HepG2 (cell line): ENCODE results near the gene TMEM260. TPM values are rescaled to one million over a fixed set of nuclear protein-coding genes. Genes with fewer than 3 reads are reported as not detected.

ENCODE experiments used
- ATAC-seq: fragments of 200-7000 bp; cut with Tn5 transposase; 3 replicates; pipeline ENCODE4 v1.9.1; 2020; ENCODE audit warnings: mild to moderate bottlenecking, moderate library complexity
- BruUV-seq: library from RNA; stranded (reverse); fragments of 400-500 nt; replicated peaks from 2 replicates; lab custom pipeline; 2021; lab: Mats Ljungman, UMichigan
- CTCF ChIA-PET: fragments of 300-600 bp; formaldehyde crosslinking; extraction: SDS; loops from one replicate; lab custom pipeline; 2021; ENCODE audit warnings: low total read pairs, inconsistent platforms, low intra/inter-chr PET ratio; lab: Yijun Ruan, JAX
- POLR2A ChIA-PET: fragments of 350-600 bp; sonication (Branson Sonifier 250); formaldehyde crosslinking; loops from one replicate; lab custom pipeline; 2020; ENCODE audit warnings: antibody characterized with exemption, inconsistent platforms; lab: Yijun Ruan, JAX
- DNase-seq: peaks from one replicate; pipeline ENCODE4 v3.0.0-alpha.2; 2015; ENCODE audit warnings: low spot score
- FAIRE-seq: peaks from 3 replicates; lab custom pipeline; 2011; peaks lifted over from hg19 to GRCh38; lab: Jason Lieb, UNC
- H2AFZ ChIP-seq: one replicate; pipeline ENCODE4 v1.6.1; 2011; ENCODE audit warnings: low read length, inconsistent platforms
- H3K27ac ChIP-seq: fragments of 300-600 bp; 3 replicates; pipeline ENCODE4 v1.8.0; 2011; ENCODE audit warnings: mixed run types, mild to moderate bottlenecking, mixed read lengths, low read length, inconsistent platforms; ENCODE audit not compliant: insufficient read depth; ENCODE audit errors: extremely low read length
- H3K27me3 ChIP-seq, 2 experiments: fragments of 200-600 bp in 1 of 2; 2 replicates in 1 of 2; 3 replicates in 1 of 2; pipeline versions ENCODE4 v1.6.0 to v1.8.0; 2011; ENCODE audit warnings: low read length in 2 of 2, mild to moderate bottlenecking in 2 of 2, moderate library complexity in 2 of 2, inconsistent platforms in 1 of 2; ENCODE audit not compliant: insufficient read depth in 2 of 2, control insufficient read depth in 1 of 2
- H3K36me3 ChIP-seq, 2 experiments: fragments of 200-600 bp in 1 of 2; replicated peaks in 1 of 2; 2 replicates in 1 of 2; 3 replicates in 1 of 2; pipeline versions ENCODE4 v1.5.1 to v1.8.0; 2011; ENCODE audit warnings: low read length in 2 of 2, inconsistent platforms in 1 of 2; ENCODE audit not compliant: insufficient read depth in 2 of 2, control insufficient read depth in 1 of 2
- H3K4me1 ChIP-seq: 2 replicates; pipeline ENCODE4 v1.5.1; 2012; ENCODE audit warnings: low read length, inconsistent platforms; ENCODE audit not compliant: insufficient read depth
- H3K4me2 ChIP-seq: 2 replicates; pipeline ENCODE4 v1.6.0; 2011; ENCODE audit warnings: low read depth, low read length, inconsistent platforms
- H3K4me3 ChIP-seq, 3 experiments: fragments of 200-600 bp in 1 of 3; sonication (generic), shearing (Covaris generic) in 1 of 3; replicated peaks in 1 of 3; 2 replicates each; pipeline ENCODE4 v1.5.1; 2011 to 2016; ENCODE audit warnings: low read length in 3 of 3, inconsistent platforms in 2 of 3, low read depth in 2 of 3, mild to moderate bottlenecking in 2 of 3, control low read depth in 1 of 3, mixed read lengths in 1 of 3; ENCODE audit not compliant: insufficient read depth in 1 of 3
- H3K79me2 ChIP-seq: one replicate; pipeline ENCODE4 v1.6.1; 2011; ENCODE audit warnings: low read length, inconsistent platforms; ENCODE audit not compliant: insufficient read depth
- H3K9ac ChIP-seq: 2 replicates; pipeline ENCODE4 v1.6.0; 2011; ENCODE audit warnings: mild to moderate bottlenecking, low read depth, low read length, inconsistent platforms; ENCODE audit not compliant: insufficient read depth
- H3K9me3 ChIP-seq: 2 replicates; pipeline ENCODE4 v1.5.1; 2012; ENCODE audit warnings: mild to moderate bottlenecking, low read length
- H4K20me1 ChIP-seq: 2 replicates; pipeline ENCODE4 v1.6.0; 2011; ENCODE audit warnings: inconsistent platforms, mild to moderate bottlenecking, low read length, moderate library complexity; ENCODE audit not compliant: insufficient read depth
- ARID3A ChIP-seq: IDR thresholded peaks from 2 replicates; pipeline ENCODE4 v1.6.1; 2012; ENCODE audit warnings: low read depth, low read length, improper control_type of control experiment
- HNF4A ChIP-seq: sonication (generic); formaldehyde crosslinking; IDR thresholded peaks from 2 replicates; pipeline ENCODE4 v1.4.0; 2020; ENCODE audit warnings: missing genetic modification reagents
- HOXD1 ChIP-seq: sonication (generic); formaldehyde crosslinking; IDR thresholded peaks from 2 replicates; pipeline ENCODE4 v1.5.0; 2020; ENCODE audit warnings: missing genetic modification reagents
- MATR3 ChIP-seq: sonication (generic); formaldehyde crosslinking; IDR thresholded peaks from 2 replicates; pipeline ENCODE4 v1.4.0; 2020; ENCODE audit warnings: missing genetic modification reagents
- SOX5 ChIP-seq: IDR thresholded peaks from 2 replicates; pipeline ENCODE4 v1.6.1; 2016; ENCODE audit warnings: borderline replicate concordance
- STAT6 ChIP-seq: sonication (generic); formaldehyde crosslinking; IDR thresholded peaks from 2 replicates; pipeline ENCODE4 v1.4.0; 2020; ENCODE audit warnings: missing genetic modification reagents, mild to moderate bottlenecking, borderline replicate concordance
- ZNF773 ChIP-seq: sonication (generic); formaldehyde crosslinking; IDR thresholded peaks from 2 replicates; pipeline ENCODE4 v1.4.0; 2020; ENCODE audit warnings: missing genetic modification reagents, borderline replicate concordance
- WGBS: methylation state at CpG from one replicate; pipeline ENCODE4 v1.1.6; 2017; ENCODE audit warnings: low lambda C conversion rate; 5-methylcytosine and 5-hydroxymethylcytosine counted together
- in situ Hi-C: cut with HindIII; loops from 2 replicates; pipeline ENCODE4 v1.10.0; 2017; ENCODE audit warnings: low pct_unique_long_range_greater_than_20kb; ENCODE audit not compliant: extremely low pct_ligation_motif_present
- intact Hi-C: fragments of 100-400 bp; cut with micrococcal nuclease; formaldehyde crosslinking; loops from one replicate; pipeline ENCODE4 v1.10.0; 2022; ENCODE audit not compliant: unreplicated experiment
- polyA plus RNA-seq, 8 experiments: library from polyadenylated mRNA; depleted of rRNA in 3 of 8; stranded (reverse) in 7 of 8; unstranded in 1 of 8; fragments of >200 nt; fragmentation: Illumina TruSeq in 4 of 8; extraction: Trizol in 4 of 8; gene quantifications; 2 replicates each; pipeline versions ENCODE4 v1.2.1 to v1.2.3, GENCODE V29; 2011 to 2016; ENCODE audit warnings: low read depth in 4 of 8, missing spikeins in 1 of 8, mixed read lengths in 1 of 8; ENCODE audit not compliant: insufficient read depth in 1 of 8
- total RNA-seq, 5 experiments: library from RNA; depleted of rRNA; stranded (reverse); fragments of >200 nt; fragmentation: Illumina TruSeq; extraction: Trizol; gene quantifications; 2 replicates each; pipeline ENCODE4 v1.2.3, GENCODE V29; 2016; ENCODE audit warnings: low read depth in 1 of 5
- TF ChIP-seq, protein P1 (sequence below): IDR thresholded peaks from 2 replicates; pipeline ENCODE4 v1.4.0; 2020; ENCODE audit warnings: mild to moderate bottlenecking, missing genetic modification reagents

Gene TMEM260
- total and polyA plus RNA-seq, 2 of the 13 experiments (the other 11 are each of a cell fraction or from before 2014, with no cell fraction given): 7.7 to 9.3 TPM

- TF ChIP-seq HNF4A (CRISPR knock-in tag) (0 out of 2 replicates have a peak, but pooled peaks have one; percentile 22), MATR3 (CRISPR knock-in tag) (no peak), HOXD1 (no peak), SOX5 (CRISPR knock-in tag) (peak; percentile 35; the same call in 1 of the 2 replicates), ARID3A (peak; percentile 75), STAT6 (CRISPR knock-in tag) (no peak), ZNF773 (CRISPR knock-in tag) (no peak)
- TF ChIP-seq, protein P1, sequence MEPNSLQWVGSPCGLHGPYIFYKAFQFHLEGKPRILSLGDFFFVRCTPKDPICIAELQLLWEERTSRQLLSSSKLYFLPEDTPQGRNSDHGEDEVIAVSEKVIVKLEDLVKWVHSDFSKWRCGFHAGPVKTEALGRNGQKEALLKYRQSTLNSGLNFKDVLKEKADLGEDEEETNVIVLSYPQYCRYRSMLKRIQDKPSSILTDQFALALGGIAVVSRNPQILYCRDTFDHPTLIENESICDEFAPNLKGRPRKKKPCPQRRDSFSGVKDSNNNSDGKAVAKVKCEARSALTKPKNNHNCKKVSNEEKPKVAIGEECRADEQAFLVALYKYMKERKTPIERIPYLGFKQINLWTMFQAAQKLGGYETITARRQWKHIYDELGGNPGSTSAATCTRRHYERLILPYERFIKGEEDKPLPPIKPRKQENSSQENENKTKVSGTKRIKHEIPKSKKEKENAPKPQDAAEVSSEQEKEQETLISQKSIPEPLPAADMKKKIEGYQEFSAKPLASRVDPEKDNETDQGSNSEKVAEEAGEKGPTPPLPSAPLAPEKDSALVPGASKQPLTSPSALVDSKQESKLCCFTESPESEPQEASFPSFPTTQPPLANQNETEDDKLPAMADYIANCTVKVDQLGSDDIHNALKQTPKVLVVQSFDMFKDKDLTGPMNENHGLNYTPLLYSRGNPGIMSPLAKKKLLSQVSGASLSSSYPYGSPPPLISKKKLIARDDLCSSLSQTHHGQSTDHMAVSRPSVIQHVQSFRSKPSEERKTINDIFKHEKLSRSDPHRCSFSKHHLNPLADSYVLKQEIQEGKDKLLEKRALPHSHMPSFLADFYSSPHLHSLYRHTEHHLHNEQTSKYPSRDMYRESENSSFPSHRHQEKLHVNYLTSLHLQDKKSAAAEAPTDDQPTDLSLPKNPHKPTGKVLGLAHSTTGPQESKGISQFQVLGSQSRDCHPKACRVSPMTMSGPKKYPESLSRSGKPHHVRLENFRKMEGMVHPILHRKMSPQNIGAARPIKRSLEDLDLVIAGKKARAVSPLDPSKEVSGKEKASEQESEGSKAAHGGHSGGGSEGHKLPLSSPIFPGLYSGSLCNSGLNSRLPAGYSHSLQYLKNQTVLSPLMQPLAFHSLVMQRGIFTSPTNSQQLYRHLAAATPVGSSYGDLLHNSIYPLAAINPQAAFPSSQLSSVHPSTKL (CRISPR knock-in tag): 0 out of 2 replicates have a peak, but pooled peaks have one; percentile 26
- TF ChIP-seq, all 625 proteins: peak for 4
- WGBS: 17% methylated on average over 1 of the region's 1 CpG
- BruUV-seq: no TSS peak
- Histone ChIP-seq H4K20me1 (no peaks in the 10 kb centered on the region), H3K36me3 (peaks cover 0 to 2% of the 10 kb centered on the region in 2 experiments; a peak in 2 of 5 replicates), H2AFZ (no peak overlapping the region), H3K27me3 (no peaks in the 10 kb centered on the region), H3K9ac (no peak overlapping the region), H3K4me1 (peaks cover 21% of the 10 kb centered on the region), H3K4me2 (no peak overlapping the region), H3K4me3 (no peak overlapping the region), H3K9me3 (no peaks in the 10 kb centered on the region), H3K27ac (no peak overlapping the region), H3K79me2 (no peaks in the 10 kb centered on the region)
- CTCF ChIA-PET: no interaction called here
- in situ Hi-C loops: no loop called here
- DNase-seq: peak; percentile 51
- POLR2A ChIA-PET: interaction anchor here (0.6 to 1.0 kb wide), 2 partner anchors 13 to 15 kb away, joined by 3 to 4 read pairs; partner anchors contain the start of gene TMEM260
- intact Hi-C loops: no loop called here
- peak; percentile 46 for FAIRE-seq
- no peak for ATAC-seq
Observed at GRCh38 chr14:56594428-56594827, 14.8 kb downstream of the TMEM260 start.
